C4-2B (cell line): ENCODE measurements around the gene TSC22D4.

Experiments used
- H3K27ac ChIP-seq: fragments of 450-650 bp; 2 replicates; pipeline ENCODE4 v1.5.1; 2017
- CTCF ChIP-seq: fragments of 450-650 bp; conservative IDR thresholded peaks from 2 replicates; pipeline ENCODE4 v1.5.1; 2017; ENCODE audit warnings: mild to moderate bottlenecking
- ZFX ChIP-seq: fragments of 450-650 bp; IDR thresholded peaks from 2 replicates; pipeline ENCODE4 v1.6.1; 2017

Gene TSC22D4

GRCh38 chr7:100431286-100431735 is 47.7 kb downstream of the TSC22D4 start:
- TF ChIP-seq CTCF (no peak), ZFX (no peak)
- peak overlapping the region; percentile 99 for H3K27ac ChIP-seq

- peak overlapping the region; percentile 99 for H3K27ac ChIP-seq
Observed at GRCh38 chr7:100430493-100431285, 48.3 kb downstream of the TSC22D4 start.

GRCh38 chr7:100429637-100430492 is 49.1 kb downstream of the TSC22D4 start, which contains the start of gene MEPCE:
Gene MEPCE (plus strand): TSS chr7:100429831. CDS start chr7:100430019, 188 bp downstream.
- peak within 1 kb of the TSS; percentile 99 for H3K27ac ChIP-seq
- TF ChIP-seq ZFX: peak; percentile 67
- TF ChIP-seq CTCF: no peak

More at GRCh38 chr7:100430493-100431285, 48.3 kb downstream of the TSC22D4 start:
- no peak for TF ChIP-seq ZFX
- TF ChIP-seq CTCF: no peak

- peak overlapping the region; percentile 99 for H3K27ac ChIP-seq
- no peak for TF ChIP-seq CTCF
- TF ChIP-seq ZFX: no peak; the same call in 1 of the 2 replicates
Observed at GRCh38 chr7:100428967-100429636, 49.9 kb downstream of the TSC22D4 start.

DNA sequence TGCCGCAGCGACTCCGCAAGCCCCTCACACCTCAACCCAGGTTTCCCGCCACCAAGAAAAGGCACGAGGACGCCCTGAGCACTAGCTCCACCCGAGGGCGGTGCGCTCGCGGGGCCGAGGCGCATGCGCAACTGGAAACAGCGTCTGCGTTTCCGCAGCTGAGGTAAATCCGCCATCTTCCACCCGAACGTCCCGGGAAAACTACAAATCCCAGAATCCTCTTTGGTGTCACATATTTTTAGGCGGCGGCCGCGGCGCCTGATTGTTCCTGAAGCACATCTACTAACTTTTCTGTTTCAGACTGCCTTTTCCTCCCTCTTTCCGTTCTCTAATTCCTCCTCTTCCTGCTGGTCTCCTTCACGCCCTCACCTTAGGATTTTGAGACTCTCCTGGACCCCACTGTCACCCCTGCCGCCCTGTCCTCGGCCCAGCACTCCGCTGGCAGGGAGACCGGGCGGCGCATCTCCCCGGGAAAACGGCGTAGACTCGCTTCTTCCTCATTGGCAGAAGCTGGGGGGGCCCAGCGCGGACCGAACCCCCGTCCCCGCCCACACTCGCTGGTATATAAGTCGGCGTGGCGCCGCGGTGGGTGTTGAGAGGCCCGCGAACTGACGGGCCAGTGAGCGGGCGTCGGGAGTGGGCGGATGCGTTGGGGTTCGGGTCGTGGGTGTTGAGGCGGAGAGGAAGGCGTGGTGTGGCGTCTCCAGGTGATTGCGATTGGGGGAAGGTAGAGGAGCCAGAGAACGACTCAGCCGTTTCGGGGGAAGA is 50.6 kb downstream of the TSC22D4 start, which contains the start of gene ZCWPW1:
ZCWPW1 (minus strand) TSS at position 505 of the 768 bp plus-strand sequence. CDS start 8,054 bp downstream, outside the sequence.
- peak; percentile 61; the same call in 1 of the 2 replicates for TF ChIP-seq ZFX
- TF ChIP-seq CTCF: no peak
- H3K27ac ChIP-seq: peak within 1 kb of the TSS; percentile 99

- TF ChIP-seq CTCF (no peak), ZFX (no peak)
- peak overlapping the region; percentile 99 for H3K27ac ChIP-seq
Observed at GRCh38 chr7:100427762-100428198, 51.2 kb downstream of the TSC22D4 start.
